HG02884 (cell line): Measurements from ENCODE around the gene VPS26C.

Experiments used
- ATAC-seq: cut with Tn5 transposase; IDR thresholded peaks from one replicate; pipeline ENCODE4 v1.9.1; 2021; ENCODE audit warnings: mild to moderate bottlenecking, moderate library complexity; ENCODE audit not compliant: unreplicated experiment

VPS26C gene

GRCh38 chr21:37207441-37208009, 59.6 kb downstream of the VPS26C start:
- ATAC-seq, result peak; percentile 53

- ATAC-seq, result no peak
Measured at GRCh38 chr21:37206496-37206895, 60.6 kb downstream of the VPS26C start.

- ATAC-seq, result no peak
Measured at GRCh38 chr21:37204580-37204979, 62.6 kb downstream of the VPS26C start.

- no peak for ATAC-seq
Measured at GRCh38 chr21:37202221-37203110, 64.7 kb downstream of the VPS26C start.

DNA sequence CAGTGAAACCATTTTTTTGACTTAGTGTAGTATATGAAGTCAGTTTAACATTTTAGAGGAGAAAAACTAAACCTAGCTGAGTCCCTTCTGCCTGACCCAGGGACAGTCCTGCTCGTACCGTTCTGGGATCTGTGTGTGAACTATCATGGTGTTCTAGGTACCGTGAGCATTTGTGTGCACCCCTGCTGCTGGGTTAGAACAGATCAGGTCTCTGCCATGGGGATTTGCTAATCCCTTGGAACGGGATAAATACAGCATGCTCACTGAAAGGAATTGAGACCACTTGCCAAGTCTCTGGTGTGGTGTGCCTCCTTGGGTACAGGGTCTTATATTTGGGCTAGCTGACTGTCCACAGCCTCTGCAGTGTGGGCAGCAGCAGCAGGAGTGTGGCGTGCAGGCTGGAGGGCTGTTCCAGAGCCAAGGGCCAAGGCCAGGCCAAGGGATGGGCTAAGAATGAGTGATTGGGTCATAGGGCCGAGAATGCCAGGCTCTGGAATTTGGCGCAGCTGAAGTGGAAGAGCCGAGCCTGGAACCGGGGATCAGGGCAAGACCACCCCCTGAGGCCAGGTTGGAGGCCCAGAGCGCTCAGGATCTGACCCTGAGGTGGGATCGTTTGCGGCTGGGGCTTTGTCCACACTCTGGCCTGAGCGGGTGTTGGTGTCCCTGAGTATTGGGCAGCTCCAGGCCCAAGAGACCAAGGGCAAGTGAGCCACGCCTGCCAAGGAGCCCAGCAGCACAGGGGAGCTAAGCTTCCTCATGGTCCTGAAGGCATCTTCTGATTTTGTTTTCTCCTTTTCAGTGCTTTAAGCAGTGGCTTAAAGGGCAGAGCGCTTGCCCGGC, 66.3 kb downstream of the VPS26C start:
- no peak for ATAC-seq

DNA sequence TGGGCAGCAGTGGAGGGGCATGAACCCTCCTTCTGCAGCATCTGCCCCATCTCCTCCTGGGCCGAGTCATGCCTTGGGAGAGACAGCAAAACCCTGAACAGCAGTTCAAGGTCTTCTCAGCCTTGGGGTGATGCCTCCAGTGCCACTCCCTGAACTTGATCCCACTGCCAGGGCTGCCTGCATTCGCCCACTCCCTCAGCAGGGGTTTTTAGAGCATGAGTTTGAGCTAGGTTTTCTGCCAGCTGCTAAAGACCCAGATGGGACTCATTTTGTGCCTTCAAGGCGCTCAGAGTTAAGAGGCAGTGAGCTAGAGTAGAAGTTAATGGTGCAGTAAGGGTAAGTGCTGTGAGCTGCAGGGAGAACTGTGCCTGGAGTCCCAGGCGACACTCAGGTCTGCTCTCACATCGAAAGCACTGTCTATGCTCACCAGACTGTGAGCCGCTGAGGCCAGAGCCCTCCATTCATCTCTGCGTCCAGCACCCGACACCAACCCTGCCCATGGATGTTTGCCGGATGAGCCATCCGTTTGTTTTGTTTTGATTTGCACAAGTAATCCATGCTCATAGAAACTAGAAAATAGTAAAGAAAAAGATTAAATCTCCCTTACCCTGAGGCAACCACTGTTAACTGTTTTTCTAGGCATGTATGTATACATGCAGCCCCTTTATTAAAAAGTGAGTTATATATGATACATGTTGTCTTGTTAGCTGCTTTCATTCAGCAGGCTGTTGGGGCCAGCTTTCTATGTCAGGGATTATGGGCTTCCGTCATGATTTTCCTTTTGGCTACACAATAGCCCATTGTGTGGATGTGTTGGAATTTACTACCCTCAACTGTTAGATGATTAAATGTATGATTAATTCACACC, 67.8 kb downstream of the VPS26C start:
- ATAC-seq, result no peak

DNA sequence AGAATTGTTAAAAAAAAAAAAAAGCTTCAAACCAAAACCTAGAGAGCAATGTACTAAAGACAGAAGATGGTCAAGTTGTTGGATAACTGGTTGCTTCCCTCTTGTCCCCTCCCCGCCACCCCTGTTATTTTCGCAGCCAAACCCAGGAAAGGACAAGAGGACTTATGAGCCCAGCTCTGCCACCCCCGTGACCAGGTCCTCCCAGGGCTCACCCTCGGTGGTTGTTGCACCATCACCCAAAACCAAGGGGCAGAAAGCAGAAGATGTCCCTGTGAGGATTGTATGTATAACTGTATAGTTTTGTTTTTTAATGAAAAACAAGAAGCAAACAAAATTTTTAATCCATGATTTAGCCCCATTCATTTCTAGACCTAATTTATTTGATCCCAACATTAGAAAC, 69.4 kb downstream of the VPS26C start:
- ATAC-seq, result no peak

DNA sequence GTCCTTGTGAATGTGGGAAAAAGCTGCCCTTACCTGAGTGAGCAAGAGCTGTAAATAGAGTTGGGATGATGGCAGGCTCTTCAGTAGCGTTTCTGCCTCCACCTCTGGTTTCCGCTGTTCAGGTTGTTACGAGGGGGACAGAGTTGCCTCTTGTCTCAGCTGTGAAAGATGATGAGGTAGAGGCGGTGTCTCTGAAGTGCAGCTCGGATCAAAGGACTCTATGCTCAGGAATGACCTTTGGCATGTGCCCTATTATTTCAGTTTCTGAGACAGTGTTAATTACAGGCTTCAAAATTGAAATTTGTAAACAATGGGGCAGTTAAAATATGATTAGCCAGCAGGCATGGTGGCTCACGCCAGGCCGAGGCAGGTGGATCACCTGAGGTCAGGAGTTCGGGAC, 70.3 kb downstream of the VPS26C start:
- ATAC-seq, result no peak

DNA sequence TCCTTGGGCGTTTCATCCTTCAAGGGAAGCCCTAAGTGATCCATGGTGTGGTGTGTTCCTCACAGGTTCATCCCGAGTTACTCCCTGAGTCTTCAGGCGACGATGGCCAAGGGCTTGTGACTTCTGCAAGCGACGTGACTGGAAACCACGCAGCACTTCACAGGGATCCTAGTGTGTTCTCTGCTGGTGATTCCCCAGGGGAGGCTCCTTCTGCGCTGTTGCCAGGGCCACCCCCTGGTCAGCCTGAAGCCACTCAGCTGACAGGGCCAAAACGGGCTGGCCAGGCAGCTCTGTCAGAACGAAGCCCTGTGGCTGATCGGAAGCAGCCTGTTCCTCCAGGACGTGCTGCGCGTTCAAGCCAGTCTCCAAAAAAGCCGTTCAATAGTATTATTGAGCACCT, 71.5 kb downstream of the VPS26C start:
- no peak for ATAC-seq

DNA sequence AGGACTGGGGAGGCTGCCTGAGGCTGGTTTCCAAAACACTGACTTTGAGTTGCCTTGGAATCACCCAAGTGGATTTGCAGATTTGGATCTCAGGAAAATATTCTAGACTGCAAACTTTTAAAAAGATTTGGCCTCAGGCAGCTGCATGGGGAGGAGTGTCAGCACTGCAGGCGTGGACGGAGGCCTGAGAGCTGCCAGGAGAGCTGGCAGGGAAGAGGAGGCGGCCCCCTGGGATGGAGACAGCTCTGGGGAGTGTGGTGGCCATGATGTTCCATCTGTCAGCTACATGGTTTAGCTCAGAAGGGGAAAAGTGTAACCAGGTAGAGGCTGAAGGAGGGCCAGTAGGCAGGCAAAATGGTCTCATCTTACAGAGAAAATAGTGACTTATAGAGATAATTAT, 72.1 kb downstream of the VPS26C start:
- ATAC-seq, result no peak

DNA sequence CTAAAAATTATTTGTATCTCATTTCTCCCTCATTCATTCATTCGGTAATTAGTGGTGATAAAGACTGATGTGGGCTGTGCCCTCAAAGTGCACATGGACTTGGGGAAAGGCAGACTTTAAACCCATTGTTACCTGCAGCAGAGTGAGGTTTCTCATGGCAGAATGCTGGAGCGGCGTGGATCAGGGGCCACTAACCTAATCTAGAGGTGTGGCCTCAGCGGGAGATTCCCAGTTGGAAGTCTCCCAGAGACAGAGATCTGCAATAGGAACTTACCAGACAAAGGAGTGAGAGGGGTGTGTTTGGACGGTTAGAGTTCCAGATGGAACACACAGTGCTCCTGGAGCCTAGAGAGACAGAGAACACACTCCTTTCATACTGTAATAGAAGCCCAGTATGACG, 73.5 kb downstream of the VPS26C start:
- ATAC-seq, result no peak

DNA sequence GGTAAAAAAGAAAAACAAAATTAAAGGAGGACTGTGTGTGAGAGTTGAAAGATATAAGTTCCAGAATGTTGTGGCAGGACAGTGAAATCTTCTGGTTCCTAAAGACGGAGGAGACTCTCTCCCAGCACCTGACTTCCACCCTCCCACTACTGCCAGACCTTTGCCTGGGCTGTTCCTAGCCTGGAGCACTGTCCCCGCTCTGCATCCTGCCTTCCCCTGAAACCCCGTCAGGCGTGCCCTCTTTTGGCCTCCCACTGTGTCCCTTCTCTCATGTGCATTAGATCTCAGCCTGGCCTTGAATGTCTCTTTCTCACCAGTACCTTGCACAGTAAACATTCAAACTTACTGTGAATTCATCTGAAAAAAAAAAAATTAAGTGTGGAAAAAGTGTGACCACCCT, 74.1 kb downstream of the VPS26C start:
- no peak for ATAC-seq

DNA sequence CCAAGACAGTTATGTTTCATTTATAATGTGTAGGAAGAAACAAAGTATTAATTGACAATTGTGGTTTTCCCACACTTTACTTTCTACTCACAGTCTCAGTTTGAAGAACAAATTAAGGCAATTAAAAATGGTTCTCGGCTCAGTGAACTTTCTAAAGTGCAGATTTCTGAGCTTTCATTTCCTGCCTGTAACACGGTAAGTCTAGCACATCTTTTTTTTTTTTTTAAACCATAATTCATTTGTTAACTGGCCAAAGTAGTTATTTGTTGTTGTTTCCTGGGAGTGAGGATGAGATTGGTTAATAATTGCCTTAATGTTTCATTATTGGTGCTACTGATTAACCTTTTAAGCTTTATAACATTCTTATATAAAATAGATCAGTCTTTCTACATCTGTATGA, 75.1 kb downstream of the VPS26C start:
- ATAC-seq, result no peak

DNA sequence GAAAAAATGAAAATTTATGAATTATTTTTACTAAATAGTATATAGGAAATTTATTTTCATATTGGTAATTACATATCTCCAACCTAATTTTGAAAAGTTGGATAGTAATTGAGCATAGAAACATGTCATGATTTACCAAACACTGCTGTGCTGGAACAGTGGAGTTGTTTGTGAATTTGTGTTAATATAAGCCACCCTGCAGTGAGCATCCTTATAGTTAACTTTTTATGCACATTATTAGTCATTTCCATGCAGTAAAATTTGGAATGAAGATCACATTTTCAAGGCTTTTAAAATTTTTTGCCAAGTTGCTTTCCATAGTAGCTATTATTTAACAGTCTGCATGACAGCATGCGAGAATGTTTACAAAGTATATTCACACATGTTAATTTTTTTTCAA, 78.3 kb downstream of the VPS26C start:
- ATAC-seq, result no peak

GRCh38 chr21:37186983-37187382, 80.2 kb downstream of the VPS26C start:
- no peak for ATAC-seq

- ATAC-seq, result no peak
Measured at GRCh38 chr21:37184784-37185593, 82.1 kb downstream of the VPS26C start.

DNA sequence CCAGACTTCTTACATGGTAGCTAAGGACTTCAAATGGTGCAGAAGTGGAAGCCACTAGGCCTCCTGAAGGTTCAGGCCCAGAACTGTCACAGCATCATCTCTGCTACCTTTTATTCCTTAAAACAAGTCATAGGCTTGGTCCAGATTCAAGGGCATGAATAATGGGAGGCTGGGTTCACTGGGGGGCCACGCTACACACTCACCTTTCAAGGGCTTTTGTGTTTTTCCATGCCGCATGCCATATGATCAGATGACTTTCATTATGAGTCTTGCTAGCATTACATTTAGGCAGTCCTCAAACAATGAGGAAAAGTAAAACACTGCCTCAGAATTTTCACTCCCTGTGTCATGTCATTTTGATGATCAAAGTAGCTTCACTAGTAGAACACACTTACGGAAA, 83.4 kb downstream of the VPS26C start:
- ATAC-seq, result no peak

GRCh38 chr21:37182222-37182621, 84.9 kb downstream of the VPS26C start:
- ATAC-seq, result no peak

GRCh38 chr21:37181059-37181458, 86.1 kb downstream of the VPS26C start:
- ATAC-seq, result no peak

DNA sequence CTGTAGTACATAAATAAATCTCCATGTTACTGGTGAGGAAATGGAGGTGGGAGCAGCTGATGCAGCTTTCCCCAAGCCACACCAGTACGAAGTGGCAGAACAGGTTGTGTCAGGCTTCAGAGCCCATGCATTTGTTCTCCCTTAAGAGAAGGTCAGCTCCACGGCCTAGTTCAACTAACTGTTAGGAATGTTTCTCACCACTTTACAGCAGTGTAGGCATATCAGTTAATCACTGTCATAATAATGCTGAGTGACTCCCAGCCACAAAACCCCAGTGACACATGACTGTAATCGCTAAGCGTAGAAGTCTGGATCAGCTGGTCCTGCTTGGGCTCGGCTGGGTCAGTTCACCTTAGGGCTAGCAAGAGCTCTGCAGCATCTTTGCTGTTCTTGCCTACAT, 90.4 kb downstream of the VPS26C start:
- ATAC-seq, result no peak
